Fibroblast of skin of back (primary cell): Measurements from ENCODE around the gene ZC2HC1C. TPM values are rescaled to one million over a fixed set of nuclear protein-coding genes. Genes with fewer than 3 reads are reported as not detected.

Source experiments
- DNase-seq: peaks from one replicate; pipeline ENCODE4 v3.0.0-alpha.2; 2013
- polyA plus RNA-seq, 2 experiments: library from polyadenylated mRNA; unstranded; fragments of 120-200 nt; gene quantifications; one replicate each; pipeline ENCODE4 v1.2.1, GENCODE V29; 2013; ENCODE audit not compliant: insufficient read length in 2 of 2

Gene ZC2HC1C, protein sequence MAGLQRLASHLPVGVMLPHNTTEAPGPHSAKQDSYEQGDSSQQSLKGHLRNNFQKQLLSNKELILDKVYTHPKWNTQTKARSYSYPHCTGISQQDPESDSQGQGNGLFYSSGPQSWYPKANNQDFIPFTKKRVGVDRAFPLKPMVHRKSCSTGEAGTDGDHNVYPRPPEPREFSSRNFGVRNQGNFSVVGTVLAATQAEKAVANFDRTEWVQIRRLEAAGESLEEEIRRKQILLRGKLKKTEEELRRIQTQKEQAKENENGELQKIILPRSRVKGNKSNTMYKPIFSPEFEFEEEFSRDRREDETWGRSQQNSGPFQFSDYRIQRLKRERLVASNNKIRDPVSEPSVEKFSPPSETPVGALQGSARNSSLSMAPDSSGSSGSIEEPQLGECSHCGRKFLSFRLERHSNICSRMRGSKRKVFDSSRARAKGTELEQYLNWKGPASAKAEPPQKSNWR
- 0.38 TPM for polyA plus RNA-seq (2013, experiment 1 of 2; ENCODE audit: insufficient read length)
- polyA plus RNA-seq (2013, experiment 2 of 2; ENCODE audit: insufficient read length) = 0.31 TPM

DNA sequence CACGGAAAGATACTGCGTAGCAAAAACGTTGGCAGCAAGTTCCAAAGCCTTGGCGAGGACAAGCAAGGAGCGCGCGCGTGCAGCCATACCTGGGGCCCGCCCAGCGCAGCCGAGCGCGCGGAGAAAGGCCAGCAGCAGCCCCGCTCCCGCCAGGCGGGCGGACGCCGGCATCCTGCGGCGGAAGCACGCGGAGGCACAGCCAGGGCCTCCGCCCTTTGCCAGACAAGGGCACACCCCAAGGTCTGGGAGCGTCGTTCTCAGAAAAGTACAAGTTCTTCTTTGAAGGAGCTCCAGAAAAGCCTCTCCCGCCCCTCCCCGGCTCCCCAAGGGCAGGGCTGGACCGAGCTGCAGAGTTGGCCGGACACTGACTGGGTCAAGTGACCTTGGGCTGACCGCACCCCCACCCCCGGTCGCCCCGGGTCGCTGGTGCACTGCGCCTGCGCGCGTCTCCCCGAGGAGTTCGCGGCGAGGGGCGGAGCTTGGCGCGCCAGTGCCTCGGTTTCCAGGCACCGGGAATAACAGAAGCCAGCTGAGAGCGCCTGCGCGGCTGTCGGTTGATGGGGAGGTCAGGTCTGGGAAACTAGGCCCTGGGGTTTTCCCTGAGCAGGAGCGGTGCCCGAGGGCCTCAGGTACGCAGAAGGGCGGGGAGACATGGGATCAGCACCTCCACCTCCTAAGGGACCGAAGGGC lies at the start of gene ZC2HC1C:
Gene ZC2HC1C (plus strand): TSS at position 521 of the 690 bp plus-strand sequence. CDS start 933 bp downstream, outside the sequence.
- peak; percentile 77 for DNase-seq

DNA sequence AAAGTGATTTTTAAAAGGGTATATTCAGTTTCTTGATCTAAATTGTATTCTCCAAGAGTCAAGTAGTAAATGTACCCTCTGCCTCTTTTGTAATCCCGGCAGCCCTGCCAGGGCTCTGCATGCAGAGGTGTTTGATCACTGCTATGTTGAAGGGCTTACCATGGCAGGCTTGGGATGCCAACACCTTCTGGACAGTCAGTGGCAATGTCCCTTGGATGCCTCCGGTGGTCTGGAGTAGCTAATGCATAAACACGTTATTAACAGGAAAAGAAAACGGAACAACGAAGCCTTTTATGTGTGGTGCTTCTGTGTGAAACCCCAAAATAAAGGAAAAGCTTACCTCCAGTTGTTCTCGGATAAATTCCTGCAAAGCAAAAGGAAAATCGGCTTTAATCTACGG lies 46.8 kb upstream of the ZC2HC1C start:
- peak; percentile 4 for DNase-seq

DNA sequence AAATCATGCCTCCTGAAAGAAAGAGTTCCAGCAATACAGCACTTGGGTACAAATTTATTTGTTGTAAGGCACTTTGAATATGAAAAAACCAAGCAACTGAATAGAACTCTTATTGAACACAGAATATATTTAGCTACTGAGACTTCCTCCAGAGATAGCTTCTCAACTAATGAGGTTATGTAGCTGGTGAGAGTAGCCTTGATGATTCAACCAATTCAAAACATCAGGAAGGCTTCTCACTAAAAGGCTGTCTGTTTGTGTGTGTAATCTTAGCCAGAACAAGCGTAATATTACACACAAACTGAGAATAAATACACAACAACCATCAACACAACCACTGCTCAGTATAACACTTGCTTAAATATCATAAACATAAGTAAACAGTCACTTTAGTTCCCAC lies 46.3 kb upstream of the ZC2HC1C start:
- DNase-seq = no peak

DNA sequence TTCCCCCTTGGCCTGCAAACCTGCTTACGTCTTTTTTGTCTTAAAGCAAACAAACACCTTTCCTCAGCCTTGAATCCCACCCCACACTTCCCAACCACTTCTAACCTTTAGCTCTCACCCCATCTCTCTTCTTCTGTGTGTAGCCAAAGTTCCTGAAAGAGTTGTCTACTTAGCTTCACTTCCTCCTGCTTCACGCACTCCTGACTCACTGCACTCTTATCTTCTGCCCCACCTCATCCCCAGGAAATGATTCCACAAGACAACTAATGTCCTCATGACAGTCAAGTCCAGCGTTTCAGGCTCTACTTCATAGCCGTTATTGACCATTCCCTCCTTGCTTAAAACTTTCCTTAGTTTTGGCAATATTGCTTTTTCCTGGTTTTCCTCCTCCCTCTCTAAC lies 44.4 kb upstream of the ZC2HC1C start:
- DNase-seq = peak; percentile 20

- no peak for DNase-seq
Observed at GRCh38 chr14:75025876-75026275, 43.6 kb upstream of the ZC2HC1C start.

GRCh38 chr14:75030147-75030546 lies 39.3 kb upstream of the ZC2HC1C start:
- no peak for DNase-seq

DNA sequence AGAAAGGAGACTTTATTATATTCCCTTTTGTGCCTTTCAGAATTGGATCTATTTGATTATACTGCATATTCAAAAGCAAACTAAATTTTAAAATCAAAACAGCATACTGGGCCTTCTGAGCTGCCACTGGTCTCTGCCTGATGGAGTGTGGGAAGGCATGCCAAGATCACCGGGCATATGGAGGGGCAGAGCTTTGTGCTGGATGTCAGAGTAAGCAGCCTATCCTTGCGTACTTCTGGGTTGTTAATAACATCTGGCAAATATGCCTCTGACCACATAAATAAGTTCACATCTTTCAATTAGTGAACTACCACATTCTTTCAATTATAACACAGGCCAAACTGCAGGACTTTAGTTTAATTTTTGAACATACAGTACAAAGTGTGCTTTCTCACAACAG lies 36.5 kb upstream of the ZC2HC1C start:
- DNase-seq = no peak

DNA sequence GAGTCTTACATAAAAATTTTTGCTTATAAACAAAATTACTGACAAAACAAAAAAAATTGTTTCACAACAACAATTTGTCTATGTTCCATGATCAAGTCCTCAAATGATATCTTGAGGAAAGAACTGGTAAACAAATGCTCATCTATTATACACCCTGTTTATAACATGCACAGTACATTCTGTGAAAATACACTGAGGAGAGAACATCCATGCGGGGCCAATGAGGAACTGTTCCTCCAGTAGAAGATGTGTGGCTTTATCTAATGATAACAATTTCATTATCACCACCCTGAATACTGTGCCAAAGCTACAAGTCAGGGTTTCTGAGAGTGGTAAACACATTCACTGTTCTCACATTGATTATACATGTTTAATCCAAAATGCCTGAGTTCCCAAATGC lies 28.9 kb upstream of the ZC2HC1C start:
- DNase-seq = no peak

DNA sequence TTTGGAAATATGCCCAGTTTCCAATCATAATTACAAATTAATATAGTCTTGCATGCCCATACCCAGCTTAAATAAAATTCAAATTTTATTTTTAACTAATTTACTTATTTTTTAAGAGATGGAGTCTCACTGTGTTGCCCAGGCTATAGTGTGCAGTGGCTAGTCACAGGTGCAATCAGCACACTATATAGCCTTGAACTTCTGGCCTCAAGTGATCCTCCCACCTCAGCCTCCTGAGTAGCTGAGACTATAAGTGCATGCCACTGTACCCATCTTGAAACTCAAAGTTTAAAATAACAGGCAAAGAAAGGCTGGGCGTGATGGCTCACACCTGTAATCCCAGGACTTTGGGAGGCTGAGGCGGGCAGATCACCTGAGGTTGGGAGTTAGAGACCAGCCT lies 28.5 kb upstream of the ZC2HC1C start:
- no peak for DNase-seq

DNA sequence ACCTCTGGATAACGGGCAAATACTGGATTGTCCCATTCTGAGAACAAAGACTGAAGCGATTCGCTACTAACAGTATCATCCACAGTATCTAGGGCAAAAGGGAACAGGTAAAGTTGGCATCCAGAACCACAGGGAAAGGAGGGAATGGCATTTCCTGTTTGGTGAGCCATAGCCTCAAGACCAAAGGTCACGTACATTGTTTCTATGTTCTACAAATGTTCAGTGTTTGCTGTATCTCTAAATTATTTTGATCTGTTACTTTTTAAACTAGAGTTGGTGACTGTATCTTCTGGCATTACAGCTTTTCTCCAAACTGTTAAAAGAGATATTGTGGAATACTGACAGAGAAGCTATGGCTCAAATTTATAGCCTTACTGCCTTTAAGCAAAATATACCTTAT lies 27.8 kb upstream of the ZC2HC1C start:
- no peak for DNase-seq

DNA sequence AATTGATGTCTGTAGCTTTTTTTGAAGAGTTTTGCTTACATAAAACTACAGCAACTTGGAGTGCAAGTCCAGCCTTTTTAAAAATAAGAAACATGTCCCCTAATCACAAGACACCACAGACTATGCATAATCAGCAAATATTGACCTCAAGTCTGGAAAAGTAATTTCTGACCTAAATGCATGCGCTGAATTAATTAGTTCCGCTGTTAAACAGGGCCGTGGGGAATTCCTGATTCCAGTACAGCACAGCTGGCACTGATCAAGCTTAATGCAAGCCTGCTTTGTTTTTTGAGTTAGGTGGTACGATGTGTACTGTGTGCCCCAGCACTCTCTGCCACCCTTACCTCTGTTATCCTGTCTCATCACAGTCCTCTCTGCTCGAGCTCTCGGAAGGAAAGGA lies 27.4 kb upstream of the ZC2HC1C start:
- no peak for DNase-seq

GRCh38 chr14:75044322-75044721 lies 25.1 kb upstream of the ZC2HC1C start:
- DNase-seq = peak; percentile 57

- DNase-seq = no peak
Observed at GRCh38 chr14:75044752-75045151, 24.7 kb upstream of the ZC2HC1C start.

GRCh38 chr14:75046275-75046674 lies 23.2 kb upstream of the ZC2HC1C start:
- no peak for DNase-seq

- peak; percentile 38 for DNase-seq
Observed at GRCh38 chr14:75046899-75047298, 22.5 kb upstream of the ZC2HC1C start.

DNA sequence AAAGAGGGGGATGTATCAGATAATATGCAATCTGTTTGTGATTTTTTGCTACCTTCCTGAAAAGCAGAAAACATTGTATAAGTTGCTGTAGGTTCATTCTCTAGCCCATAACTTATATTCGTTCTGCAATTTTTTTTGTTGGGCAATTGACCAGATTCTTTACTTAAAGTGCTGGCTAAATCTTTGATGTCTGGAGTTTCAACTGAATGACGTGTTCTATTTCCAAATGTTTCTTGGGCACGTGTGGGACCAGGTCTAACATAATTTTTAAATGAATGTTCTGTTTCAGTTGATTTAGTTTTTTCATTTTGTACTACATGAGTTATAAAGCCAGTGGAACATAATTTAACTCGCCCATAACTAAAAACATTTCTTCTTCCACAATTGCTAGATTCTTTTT lies 21.9 kb upstream of the ZC2HC1C start:
- DNase-seq = no peak

GRCh38 chr14:75048101-75048500 lies 21.3 kb upstream of the ZC2HC1C start:
- DNase-seq = no peak

GRCh38 chr14:75049136-75049535 lies 20.3 kb upstream of the ZC2HC1C start:
- no peak for DNase-seq

DNA sequence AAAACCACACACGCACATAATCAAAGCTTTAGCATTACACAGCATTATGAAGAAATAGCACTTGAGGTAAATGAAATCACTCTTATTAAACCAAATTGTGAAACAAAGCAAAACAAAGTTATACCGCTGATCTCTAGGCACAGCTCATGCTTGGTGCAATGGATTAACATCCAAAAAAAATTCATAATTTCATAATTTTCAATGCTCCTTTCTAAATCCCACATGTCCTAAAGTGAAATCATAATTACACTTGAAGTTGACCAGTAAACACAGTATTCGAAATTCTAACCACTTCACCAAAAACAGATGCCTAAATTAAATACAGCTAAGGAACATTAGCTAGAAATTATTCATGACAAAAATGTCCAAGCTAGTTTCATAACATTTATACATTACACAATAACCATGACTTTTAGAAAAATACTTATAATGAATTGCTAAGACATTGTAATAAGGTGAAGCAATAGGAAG lies 19.7 kb upstream of the ZC2HC1C start:
- no peak for DNase-seq

GRCh38 chr14:75050852-75051555 lies 18.4 kb upstream of the ZC2HC1C start, which contains the start of gene MLH3:
TSS of gene MLH3 (minus strand) at chr14:75051467. CDS start at chr14:75049655, 1,812 bp downstream.
- DNase-seq = peak; percentile 79

- no peak for DNase-seq
Observed at GRCh38 chr14:75051556-75051899, 17.9 kb upstream of the ZC2HC1C start.

- DNase-seq = no peak
Observed at GRCh38 chr14:75053396-75054291, 15.8 kb upstream of the ZC2HC1C start.
